Measurements from ENCODE around the gene COBLL1. TPM values are rescaled to one million over a fixed set of nuclear protein-coding genes. Genes with fewer than 3 reads are reported as not detected.

The COBLL1 gene
- total RNA-seq, 1 donor from 2014 or later = 4.4 TPM

Other genes with a start within 250 kb of the COBLL1 start
- gene GRB14, start 220.3 kb downstream of the COBLL1 start, total RNA-seq = 3.9 and 4.3 TPM in 2 replicates
- not detected in 2 replicates for gene SLC38A11, start 113.7 kb upstream of the COBLL1 start, total RNA-seq